Measurements from ENCODE around the gene MAD1L1. TPM values are rescaled to one million over a fixed set of nuclear protein-coding genes. Genes with fewer than 3 reads are reported as not detected.

MAD1L1 gene
- total RNA-seq, 1 experiment from 2014 or later: 38.5 TPM

DNA sequence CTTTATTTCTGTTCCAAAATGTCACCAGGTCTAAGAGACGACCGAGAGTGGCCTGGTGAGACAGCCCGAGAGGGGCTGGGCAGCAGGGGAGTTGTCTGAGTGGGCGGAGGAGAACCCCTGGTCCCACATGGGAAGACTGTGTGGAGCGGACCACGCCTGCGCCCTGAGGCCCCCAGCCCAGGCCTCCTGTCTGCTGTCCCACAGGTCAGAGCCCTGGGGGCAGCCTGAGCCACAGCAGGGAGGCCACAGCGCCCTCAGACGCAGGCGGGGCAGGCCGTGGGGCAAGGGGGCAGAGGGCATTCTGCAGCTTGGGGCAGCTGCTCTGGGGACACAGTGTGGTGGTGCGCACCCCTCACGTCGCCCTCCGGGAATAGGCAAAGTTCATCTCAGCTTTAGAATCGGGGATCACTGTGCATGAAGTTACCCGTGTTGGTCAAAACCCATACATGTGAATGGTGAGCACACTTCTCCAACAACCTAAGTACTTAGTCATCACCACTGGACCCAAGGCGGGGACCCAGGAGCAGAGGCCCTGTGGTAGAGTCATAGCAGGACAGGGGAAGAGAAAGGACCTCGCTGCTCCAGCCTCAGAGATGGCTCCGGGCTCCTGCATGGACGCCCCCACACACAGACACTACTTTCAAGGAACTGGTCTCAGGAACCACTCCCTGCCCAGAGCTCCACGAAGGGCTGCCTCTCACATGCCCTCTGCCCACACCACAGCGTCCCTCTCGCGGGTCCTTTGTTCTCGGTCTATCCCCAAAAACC lies 348.0 kb downstream of the MAD1L1 start:
- ATAC-seq (no peak), DNase-seq (ENCODE audit: low read depth, low spot score) (no peak)
- H3K9me2 ChIP-seq (ENCODE audit: insufficient read depth): no peaks in the 10 kb centered on the region
- TF ChIP-seq FOSL1 (IDR thresholded peaks at IDR 0.05; ENCODE audit: low read depth): no peak
- no peak for TF ChIP-seq YY1 (IDR thresholded peaks at IDR 0.05; ENCODE audit: extremely low read depth, insufficient replicate concordance, low read depth, low read length)
- TF ChIP-seq, protein P1, sequence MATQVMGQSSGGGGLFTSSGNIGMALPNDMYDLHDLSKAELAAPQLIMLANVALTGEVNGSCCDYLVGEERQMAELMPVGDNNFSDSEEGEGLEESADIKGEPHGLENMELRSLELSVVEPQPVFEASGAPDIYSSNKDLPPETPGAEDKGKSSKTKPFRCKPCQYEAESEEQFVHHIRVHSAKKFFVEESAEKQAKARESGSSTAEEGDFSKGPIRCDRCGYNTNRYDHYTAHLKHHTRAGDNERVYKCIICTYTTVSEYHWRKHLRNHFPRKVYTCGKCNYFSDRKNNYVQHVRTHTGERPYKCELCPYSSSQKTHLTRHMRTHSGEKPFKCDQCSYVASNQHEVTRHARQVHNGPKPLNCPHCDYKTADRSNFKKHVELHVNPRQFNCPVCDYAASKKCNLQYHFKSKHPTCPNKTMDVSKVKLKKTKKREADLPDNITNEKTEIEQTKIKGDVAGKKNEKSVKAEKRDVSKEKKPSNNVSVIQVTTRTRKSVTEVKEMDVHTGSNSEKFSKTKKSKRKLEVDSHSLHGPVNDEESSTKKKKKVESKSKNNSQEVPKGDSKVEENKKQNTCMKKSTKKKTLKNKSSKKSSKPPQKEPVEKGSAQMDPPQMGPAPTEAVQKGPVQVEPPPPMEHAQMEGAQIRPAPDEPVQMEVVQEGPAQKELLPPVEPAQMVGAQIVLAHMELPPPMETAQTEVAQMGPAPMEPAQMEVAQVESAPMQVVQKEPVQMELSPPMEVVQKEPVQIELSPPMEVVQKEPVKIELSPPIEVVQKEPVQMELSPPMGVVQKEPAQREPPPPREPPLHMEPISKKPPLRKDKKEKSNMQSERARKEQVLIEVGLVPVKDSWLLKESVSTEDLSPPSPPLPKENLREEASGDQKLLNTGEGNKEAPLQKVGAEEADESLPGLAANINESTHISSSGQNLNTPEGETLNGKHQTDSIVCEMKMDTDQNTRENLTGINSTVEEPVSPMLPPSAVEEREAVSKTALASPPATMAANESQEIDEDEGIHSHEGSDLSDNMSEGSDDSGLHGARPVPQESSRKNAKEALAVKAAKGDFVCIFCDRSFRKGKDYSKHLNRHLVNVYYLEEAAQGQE (IDR thresholded peaks at IDR 0.05; ENCODE audit: low read depth): no peak
- no peak for TF ChIP-seq ZFX (IDR thresholded peaks at IDR 0.05)
- TF ChIP-seq, protein P2, sequence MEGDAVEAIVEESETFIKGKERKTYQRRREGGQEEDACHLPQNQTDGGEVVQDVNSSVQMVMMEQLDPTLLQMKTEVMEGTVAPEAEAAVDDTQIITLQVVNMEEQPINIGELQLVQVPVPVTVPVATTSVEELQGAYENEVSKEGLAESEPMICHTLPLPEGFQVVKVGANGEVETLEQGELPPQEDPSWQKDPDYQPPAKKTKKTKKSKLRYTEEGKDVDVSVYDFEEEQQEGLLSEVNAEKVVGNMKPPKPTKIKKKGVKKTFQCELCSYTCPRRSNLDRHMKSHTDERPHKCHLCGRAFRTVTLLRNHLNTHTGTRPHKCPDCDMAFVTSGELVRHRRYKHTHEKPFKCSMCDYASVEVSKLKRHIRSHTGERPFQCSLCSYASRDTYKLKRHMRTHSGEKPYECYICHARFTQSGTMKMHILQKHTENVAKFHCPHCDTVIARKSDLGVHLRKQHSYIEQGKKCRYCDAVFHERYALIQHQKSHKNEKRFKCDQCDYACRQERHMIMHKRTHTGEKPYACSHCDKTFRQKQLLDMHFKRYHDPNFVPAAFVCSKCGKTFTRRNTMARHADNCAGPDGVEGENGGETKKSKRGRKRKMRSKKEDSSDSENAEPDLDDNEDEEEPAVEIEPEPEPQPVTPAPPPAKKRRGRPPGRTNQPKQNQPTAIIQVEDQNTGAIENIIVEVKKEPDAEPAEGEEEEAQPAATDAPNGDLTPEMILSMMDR (IDR thresholded peaks at IDR 0.05 in 2 of 3, conservative IDR thresholded peaks at IDR 0.05 in 1 of 3; ENCODE audit: borderline replicate concordance in 1 of 3, insufficient read depth in 1 of 3, low read depth in 2 of 3, low read length in 2 of 3): no peak
- no peak for TF ChIP-seq ZNF274 (IDR thresholded peaks at IDR 0.05; ENCODE audit: low read depth, low read length)
- TF ChIP-seq POLR2A (IDR thresholded peaks at IDR 0.05; ENCODE audit: borderline replicate concordance, extremely low read depth, insufficient read depth, insufficient read length): no peak
- TF ChIP-seq, protein P3, sequence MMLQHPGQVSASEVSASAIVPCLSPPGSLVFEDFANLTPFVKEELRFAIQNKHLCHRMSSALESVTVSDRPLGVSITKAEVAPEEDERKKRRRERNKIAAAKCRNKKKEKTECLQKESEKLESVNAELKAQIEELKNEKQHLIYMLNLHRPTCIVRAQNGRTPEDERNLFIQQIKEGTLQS (IDR thresholded peaks at IDR 0.05): no peak
- no peak for TF ChIP-seq EZH2phosphoT487 (IDR thresholded peaks at IDR 0.05; ENCODE audit: borderline replicate concordance)
- no peak for TF ChIP-seq EZH2 (IDR thresholded peaks at IDR 0.05)
- TF ChIP-seq EGR1 (IDR thresholded peaks at IDR 0.05; ENCODE audit: low read depth): no peak
- no peak for TF ChIP-seq POLR2AphosphoS5 (IDR thresholded peaks at IDR 0.05; ENCODE audit: low read depth, low read length)
- no peak for TF ChIP-seq SP1 (IDR thresholded peaks at IDR 0.05; ENCODE audit: low read depth)
- TF ChIP-seq CBX3 (IDR thresholded peaks at IDR 0.05; ENCODE audit: low read depth): no peak
- TF ChIP-seq SIN3A (IDR thresholded peaks at IDR 0.05; ENCODE audit: low read depth): no peak
- TF ChIP-seq JUND (IDR thresholded peaks at IDR 0.05): no peak
- TF ChIP-seq, protein P4, sequence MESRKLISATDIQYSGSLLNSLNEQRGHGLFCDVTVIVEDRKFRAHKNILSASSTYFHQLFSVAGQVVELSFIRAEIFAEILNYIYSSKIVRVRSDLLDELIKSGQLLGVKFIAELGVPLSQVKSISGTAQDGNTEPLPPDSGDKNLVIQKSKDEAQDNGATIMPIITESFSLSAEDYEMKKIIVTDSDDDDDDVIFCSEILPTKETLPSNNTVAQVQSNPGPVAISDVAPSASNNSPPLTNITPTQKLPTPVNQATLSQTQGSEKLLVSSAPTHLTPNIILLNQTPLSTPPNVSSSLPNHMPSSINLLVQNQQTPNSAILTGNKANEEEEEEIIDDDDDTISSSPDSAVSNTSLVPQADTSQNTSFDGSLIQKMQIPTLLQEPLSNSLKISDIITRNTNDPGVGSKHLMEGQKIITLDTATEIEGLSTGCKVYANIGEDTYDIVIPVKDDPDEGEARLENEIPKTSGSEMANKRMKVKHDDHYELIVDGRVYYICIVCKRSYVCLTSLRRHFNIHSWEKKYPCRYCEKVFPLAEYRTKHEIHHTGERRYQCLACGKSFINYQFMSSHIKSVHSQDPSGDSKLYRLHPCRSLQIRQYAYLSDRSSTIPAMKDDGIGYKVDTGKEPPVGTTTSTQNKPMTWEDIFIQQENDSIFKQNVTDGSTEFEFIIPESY (IDR thresholded peaks at IDR 0.05; ENCODE audit: extremely low read depth, insufficient replicate concordance, low read length): no peak
- TF ChIP-seq SRF (IDR thresholded peaks at IDR 0.05; ENCODE audit: low read depth): no peak
- TF ChIP-seq, protein P5, sequence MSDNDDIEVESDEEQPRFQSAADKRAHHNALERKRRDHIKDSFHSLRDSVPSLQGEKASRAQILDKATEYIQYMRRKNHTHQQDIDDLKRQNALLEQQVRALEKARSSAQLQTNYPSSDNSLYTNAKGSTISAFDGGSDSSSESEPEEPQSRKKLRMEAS (IDR thresholded peaks at IDR 0.05): no peak
- TF ChIP-seq TCF7L2 (IDR thresholded peaks at IDR 0.05; ENCODE audit: borderline replicate concordance, extremely low read depth, insufficient read depth, insufficient read length): no peak
- H2AFZ ChIP-seq (ENCODE audit: low read depth, low read length, poor library complexity, severe bottlenecking): no peak overlapping the region
- H3K27me3 ChIP-seq (ENCODE audit: insufficient read depth, low read length): no peaks in the 10 kb centered on the region
- ChIA-PET CTCF (no interaction called here), RAD21 (ENCODE audit: low non-redundant PET in 1 of 2, low total read pairs in 2 of 2, uncharacterized antibody in 2 of 2, unreplicated experiment in 2 of 2) (no interaction called here), POLR2A (no interaction called here)
- H3K4me3 ChIP-seq (replicated peaks in 1 of 2; ENCODE audit: low read depth in 1 of 2, low read length in 2 of 2): no peak overlapping the region
- H3K4me1 ChIP-seq (ENCODE audit: control insufficient read depth in 1 of 2, insufficient read depth in 2 of 2, low read length in 2 of 2): peaks cover 16 to 35% of the 10 kb centered on the region in 2 experiments
- H3K9ac ChIP-seq (ENCODE audit: low read length): no peak overlapping the region
- H3K79me2 ChIP-seq (ENCODE audit: insufficient read depth, low read length): no peaks in the 10 kb centered on the region
- H3K4me2 ChIP-seq (ENCODE audit: low read length): no peak overlapping the region
- BruUV-seq (replicated peaks): no TSS peak
- H3K27ac ChIP-seq (ENCODE audit: low read depth, low read length): no peak overlapping the region
- peaks cover 0 to 12% of the 10 kb centered on the region in 2 experiments; a peak in 1 of 4 replicates for H3K36me3 ChIP-seq (ENCODE audit: control insufficient read depth in 1 of 2, insufficient read depth in 2 of 2, low read length in 2 of 2)
- H3K9me3 ChIP-seq (ENCODE audit: control insufficient read depth in 1 of 2, insufficient read depth in 1 of 2, low read depth in 1 of 2, low read length in 2 of 2): peaks cover 0 to 6% of the 10 kb centered on the region in 2 experiments; a peak in 2 of 4 replicates
- intact Hi-C loops (cut with micrococcal nuclease): no loop called here
- no peaks in the 10 kb centered on the region for H4K20me1 ChIP-seq (ENCODE audit: insufficient read depth)
